Measurements from ENCODE around the gene SYT12. TPM values are rescaled to one million over a fixed set of nuclear protein-coding genes. Genes with fewer than 3 reads are reported as not detected.

Gene SYT12
- total RNA-seq, 4 donors from 2014 or later: 1.1 to 3.9 TPM; not detected in 2

GRCh38 chr11:67010296-67010905 lies 12.5 kb upstream of the SYT12 start:
- no peak for DNase-seq
- H3K4me3 ChIP-seq: no peak overlapping the region
- H3K27ac ChIP-seq: no peak overlapping the region
- H3K4me1 ChIP-seq: no peaks in the 10 kb centered on the region
- TF ChIP-seq CTCF (IDR thresholded peaks at IDR 0.05) (no peak), POLR2A (IDR thresholded peaks at IDR 0.05) (no peak)
- H3K36me3 ChIP-seq: no peaks in the 10 kb centered on the region
- no peaks in the 10 kb centered on the region for H3K27me3 ChIP-seq
- no peaks in the 10 kb centered on the region for H3K9me3 ChIP-seq

DNA sequence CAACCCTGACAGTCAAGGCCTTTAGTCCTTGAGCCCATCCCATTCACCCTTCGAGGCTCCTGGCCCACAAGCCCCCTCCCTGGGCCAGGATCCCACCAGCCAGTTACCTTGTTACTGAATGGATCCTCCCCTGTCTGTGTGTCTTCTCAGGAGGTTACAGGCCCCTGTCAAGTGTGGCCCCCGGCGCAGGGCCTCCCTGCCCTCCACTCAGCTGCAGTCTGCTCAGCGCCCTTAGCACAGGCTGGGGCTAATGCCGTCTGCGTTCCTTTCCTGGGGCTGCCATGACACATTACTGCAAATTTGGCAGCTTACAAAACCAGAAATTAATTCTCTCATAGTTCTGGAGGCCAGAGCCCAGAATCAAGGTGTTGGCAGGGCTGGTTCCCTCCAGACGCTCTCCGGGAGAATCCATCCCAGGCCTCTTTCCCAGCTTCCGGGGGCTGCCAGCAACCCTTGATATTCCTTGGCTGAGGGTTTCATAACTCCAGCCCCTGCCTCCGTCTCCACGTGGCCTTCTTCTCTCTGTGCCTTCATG lies 9.4 kb upstream of the SYT12 start:
- H3K9me3 ChIP-seq: no peaks in the 10 kb centered on the region
- H3K27me3 ChIP-seq: no peaks in the 10 kb centered on the region
- no peaks in the 10 kb centered on the region for H3K4me1 ChIP-seq
- no peak overlapping the region for H3K4me3 ChIP-seq
- DNase-seq: no peak
- no peak for TF ChIP-seq POLR2A (IDR thresholded peaks at IDR 0.05)
- no peak for TF ChIP-seq CTCF (IDR thresholded peaks at IDR 0.05)
- H3K27ac ChIP-seq: no peak overlapping the region
- H3K36me3 ChIP-seq: no peaks in the 10 kb centered on the region

GRCh38 chr11:67014343-67014742 lies 8.6 kb upstream of the SYT12 start:
- H3K36me3 ChIP-seq: no peaks in the 10 kb centered on the region
- TF ChIP-seq CTCF (IDR thresholded peaks at IDR 0.05) (no peak), POLR2A (IDR thresholded peaks at IDR 0.05) (no peak)
- H3K27me3 ChIP-seq: no peaks in the 10 kb centered on the region
- DNase-seq: no peak
- no peak overlapping the region for H3K4me3 ChIP-seq
- no peak overlapping the region for H3K27ac ChIP-seq
- H3K4me1 ChIP-seq: no peaks in the 10 kb centered on the region
- no peaks in the 10 kb centered on the region for H3K9me3 ChIP-seq

GRCh38 chr11:67015048-67015447 lies 7.9 kb upstream of the SYT12 start:
- H3K27ac ChIP-seq: no peak overlapping the region
- H3K4me1 ChIP-seq: no peaks in the 10 kb centered on the region
- H3K4me3 ChIP-seq: no peak overlapping the region
- no peak for DNase-seq
- no peaks in the 10 kb centered on the region for H3K27me3 ChIP-seq
- no peaks in the 10 kb centered on the region for H3K36me3 ChIP-seq
- no peaks in the 10 kb centered on the region for H3K9me3 ChIP-seq
- no peak for TF ChIP-seq CTCF (IDR thresholded peaks at IDR 0.05)
- no peak for TF ChIP-seq POLR2A (IDR thresholded peaks at IDR 0.05)

- no peak overlapping the region for H3K27ac ChIP-seq
- H3K27me3 ChIP-seq: no peaks in the 10 kb centered on the region
- no peak for DNase-seq
- no peaks in the 10 kb centered on the region for H3K36me3 ChIP-seq
- H3K4me1 ChIP-seq: no peaks in the 10 kb centered on the region
- no peak for TF ChIP-seq POLR2A (IDR thresholded peaks at IDR 0.05)
- TF ChIP-seq CTCF (IDR thresholded peaks at IDR 0.05): no peak
- H3K4me3 ChIP-seq: no peak overlapping the region
- H3K9me3 ChIP-seq: no peaks in the 10 kb centered on the region
Observed at GRCh38 chr11:67016550-67016949, 6.4 kb upstream of the SYT12 start.

Measured in Peyer's patch (tissue), 4 donors.